Neural cell (in vitro differentiated cells): Measurements from ENCODE around the gene CAP2. TPM values are rescaled to one million over a fixed set of nuclear protein-coding genes. Genes with fewer than 3 reads are reported as not detected.

Experiments
- H2AFZ ChIP-seq: fragments of 200-600, 300-800 bp; sonication (generic), shearing (Covaris generic); 2 replicates; pipeline ENCODE4 v1.6.0; 2014; ENCODE audit warnings: low read depth, mild to moderate bottlenecking, antibody characterized with exemption, low read length, moderate library complexity
- H3F3A ChIP-seq: fragments of 200-600 bp; shearing (Covaris generic); 2 replicates; pipeline ENCODE4 v1.6.1; 2016; ENCODE audit warnings: mild to moderate bottlenecking, moderate library complexity, mixed read lengths, antibody characterized with exemption, low read length; ENCODE audit not compliant: insufficient read depth, poor library complexity, severe bottlenecking
- H3K27ac ChIP-seq: fragments of 200-600, 300-800 bp; sonication (generic), shearing (Covaris generic); 2 replicates; pipeline ENCODE4 v1.5.1; 2014; ENCODE audit warnings: mild to moderate bottlenecking, low read length, moderate library complexity
- H3K27me3 ChIP-seq: fragments of 300-800, 200-600 bp; sonication (generic), shearing (Covaris generic); 2 replicates; pipeline ENCODE4 v1.6.0; 2014; ENCODE audit warnings: mild to moderate bottlenecking, low read depth, low read length, moderate library complexity; ENCODE audit not compliant: insufficient read depth
- H3K36me3 ChIP-seq: fragments of 300-800, 200-600 bp; sonication (generic), shearing (Covaris generic); 2 replicates; pipeline ENCODE4 v1.5.1; 2014; ENCODE audit warnings: mild to moderate bottlenecking, antibody characterized with exemption, low read length, moderate library complexity; ENCODE audit not compliant: insufficient read depth
- H3K4me2 ChIP-seq: fragments of 300-800, 200-600 bp; sonication (generic), shearing (Covaris generic); 2 replicates; pipeline ENCODE4 v1.6.0; 2014; ENCODE audit warnings: mild to moderate bottlenecking, low read length
- H3K4me3 ChIP-seq: fragments of 300-800, 200-600 bp; sonication (generic), shearing (Covaris generic); 2 replicates; pipeline ENCODE4 v1.5.1; 2014; ENCODE audit warnings: mild to moderate bottlenecking, low read length, moderate library complexity
- H3K79me2 ChIP-seq: fragments of 200-600 bp; shearing (Covaris generic); replicated peaks from 2 replicates; pipeline ENCODE4 v1.6.0; 2014; ENCODE audit warnings: mild to moderate bottlenecking, low read length, moderate library complexity; ENCODE audit not compliant: insufficient read depth
- H3K9ac ChIP-seq: fragments of 300-800, 200-600 bp; sonication (generic), shearing (Covaris generic); 2 replicates; pipeline ENCODE4 v1.6.1; 2016; ENCODE audit warnings: mild to moderate bottlenecking, low read length, mixed read lengths
- H3K9me2 ChIP-seq: fragments of 200-600 bp; shearing (Covaris generic); 2 replicates; pipeline ENCODE4 v1.6.1; 2016; ENCODE audit warnings: mild to moderate bottlenecking, low read length, mixed read lengths; ENCODE audit not compliant: insufficient read depth
- H3K9me3 ChIP-seq: fragments of 200-600, 300-800 bp; sonication (generic), shearing (Covaris generic); 2 replicates; pipeline ENCODE4 v1.6.1; 2016; ENCODE audit warnings: mild to moderate bottlenecking, mixed run types, low read length, moderate library complexity, mixed read lengths
- H4K20me1 ChIP-seq: fragments of 200-600 bp; shearing (Covaris generic); 2 replicates; pipeline ENCODE4 v1.6.1; 2016; ENCODE audit warnings: mild to moderate bottlenecking, mixed run types; ENCODE audit not compliant: insufficient read depth
- EP300 ChIP-seq: fragments of 450-650 bp; conservative IDR thresholded peaks from 2 replicates; pipeline ENCODE4 v1.6.1; 2014; ENCODE audit warnings: antibody characterized with exemption, mild to moderate bottlenecking, moderate library complexity; ENCODE audit not compliant: poor library complexity, severe bottlenecking
- EZH2 ChIP-seq: fragments of 200-600, 300-800 bp; shearing (Covaris generic), sonication (generic); IDR thresholded peaks from 2 replicates; pipeline ENCODE4 v1.6.1; 2014; ENCODE audit warnings: antibody characterized with exemption, low read length, borderline replicate concordance, mild to moderate bottlenecking; ENCODE audit not compliant: insufficient read depth, poor library complexity, severe bottlenecking
- MXI1 ChIP-seq: fragments of 450-650 bp; conservative IDR thresholded peaks from 2 replicates; pipeline ENCODE4 v1.6.1; 2014; ENCODE audit warnings: antibody characterized with exemption, mild to moderate bottlenecking; ENCODE audit not compliant: poor library complexity, severe bottlenecking
- POLR2AphosphoS5 ChIP-seq: IDR thresholded peaks from 2 replicates; pipeline ENCODE4 v1.6.1; 2012
- RAD21 ChIP-seq: fragments of 450-650 bp; conservative IDR thresholded peaks from 2 replicates; pipeline ENCODE4 v1.6.1; 2014; ENCODE audit warnings: antibody characterized with exemption, mild to moderate bottlenecking, moderate library complexity
- REST ChIP-seq: IDR thresholded peaks from 2 replicates; pipeline ENCODE4 v1.6.1; 2012; ENCODE audit warnings: borderline replicate concordance
- SMC3 ChIP-seq: fragments of 450-650 bp; conservative IDR thresholded peaks from 2 replicates; pipeline ENCODE4 v1.6.1; 2014; ENCODE audit warnings: antibody characterized with exemption, mild to moderate bottlenecking, moderate library complexity; ENCODE audit not compliant: poor library complexity
- TAF1 ChIP-seq: IDR thresholded peaks from 2 replicates; pipeline ENCODE4 v1.6.1; 2012; ENCODE audit warnings: low read depth
- polyA plus RNA-seq: library from polyadenylated mRNA; depleted of rRNA; stranded (reverse); fragments of >200 nt; gene quantifications from 2 replicates; pipeline ENCODE4 v1.2.3, GENCODE V29; 2014
- TF ChIP-seq, protein P1 (sequence below): fragments of 450-650 bp; IDR thresholded peaks from 2 replicates; pipeline ENCODE4 v1.5.1; 2014; ENCODE audit warnings: antibody characterized with exemption, mild to moderate bottlenecking, moderate library complexity; ENCODE audit not compliant: poor library complexity, severe bottlenecking

CAP2 gene
- polyA plus RNA-seq, 1 donor from 2014 or later, result 13.4 TPM

GRCh38 chr6:17365961-17366360 lies 27.4 kb upstream of the CAP2 start:
- no peak for TF ChIP-seq POLR2AphosphoS5
- TF ChIP-seq MXI1, result no peak
- no peak overlapping the region for H3K4me3 ChIP-seq
- H3K9me2 ChIP-seq, result no peaks in the 10 kb centered on the region
- no peak overlapping the region for H3K4me2 ChIP-seq
- H4K20me1 ChIP-seq, result no peaks in the 10 kb centered on the region
- no peaks in the 10 kb centered on the region for H3K36me3 ChIP-seq
- no peak overlapping the region for H3K9ac ChIP-seq
- H3F3A ChIP-seq, result no peaks in the 10 kb centered on the region
- no peak overlapping the region for H3K27ac ChIP-seq
- no peaks in the 10 kb centered on the region for H3K27me3 ChIP-seq
- no peak overlapping the region for H2AFZ ChIP-seq
- H3K79me2 ChIP-seq, result no peaks in the 10 kb centered on the region
- no peaks in the 10 kb centered on the region for H3K9me3 ChIP-seq

- Histone ChIP-seq H3K36me3 (no peaks in the 10 kb centered on the region), H3K79me2 (no peaks in the 10 kb centered on the region), H3K9me3 (no peaks in the 10 kb centered on the region), H4K20me1 (no peaks in the 10 kb centered on the region), H3K4me2 (no peak overlapping the region), H3K9me2 (no peaks in the 10 kb centered on the region), H3K27ac (no peak overlapping the region), H3F3A (no peaks in the 10 kb centered on the region), H3K27me3 (no peaks in the 10 kb centered on the region), H2AFZ (no peak overlapping the region), H3K9ac (no peak overlapping the region), H3K4me3 (no peak overlapping the region)
- TF ChIP-seq RAD21 (no peak), EZH2 (no peak)
These were observed 25.5 kb upstream of the CAP2 start for GRCh38 chr6:17367868-17368267.

DNA sequence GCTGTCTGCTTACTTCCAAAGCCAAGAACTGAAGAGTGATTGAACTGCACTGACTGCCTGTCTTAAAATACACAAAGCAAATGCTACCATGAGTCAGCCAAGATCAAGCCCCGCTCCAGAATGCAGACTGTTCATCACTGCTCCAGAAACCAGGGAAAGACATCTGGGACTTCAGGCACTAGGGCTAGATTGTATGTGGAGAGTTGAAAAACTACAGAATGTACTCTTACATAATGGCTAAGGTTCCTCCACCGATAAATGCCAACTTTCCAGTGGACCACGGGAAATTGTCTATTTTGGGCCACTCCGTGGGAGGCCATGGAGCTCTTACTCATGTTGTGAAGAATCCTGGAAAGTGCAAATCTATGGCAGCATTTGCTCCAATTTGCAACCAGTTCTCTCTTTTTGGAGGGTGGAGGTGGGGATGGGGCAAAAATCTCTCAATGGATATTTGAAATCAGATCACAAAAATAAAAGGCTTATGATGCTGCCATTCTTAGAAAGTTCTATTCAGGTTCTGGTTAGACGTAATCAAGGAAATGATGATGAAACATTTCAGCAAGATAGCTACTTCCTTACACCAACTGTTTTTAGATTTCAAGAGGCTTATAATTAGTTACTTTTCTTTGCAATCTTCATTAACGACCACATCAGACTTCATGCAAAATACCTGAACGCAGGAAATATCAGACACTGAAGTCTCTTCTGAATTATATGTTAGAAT lies 11.8 kb upstream of the CAP2 start:
- no peak overlapping the region for H3K4me2 ChIP-seq
- no peaks in the 10 kb centered on the region for H3F3A ChIP-seq
- H4K20me1 ChIP-seq, result no peaks in the 10 kb centered on the region
- no peak overlapping the region for H3K27ac ChIP-seq
- no peaks in the 10 kb centered on the region for H3K36me3 ChIP-seq
- no peak overlapping the region for H3K9ac ChIP-seq
- no peaks in the 10 kb centered on the region for H3K79me2 ChIP-seq
- no peaks in the 10 kb centered on the region for H3K9me2 ChIP-seq
- no peaks in the 10 kb centered on the region for H3K9me3 ChIP-seq
- H2AFZ ChIP-seq, result no peak overlapping the region
- TF ChIP-seq EP300 (no peak), TAF1 (no peak), MXI1 (no peak), EZH2 (no peak), RAD21 (no peak), SMC3 (no peak), REST (no peak), POLR2AphosphoS5 (no peak)
- TF ChIP-seq, protein P1, sequence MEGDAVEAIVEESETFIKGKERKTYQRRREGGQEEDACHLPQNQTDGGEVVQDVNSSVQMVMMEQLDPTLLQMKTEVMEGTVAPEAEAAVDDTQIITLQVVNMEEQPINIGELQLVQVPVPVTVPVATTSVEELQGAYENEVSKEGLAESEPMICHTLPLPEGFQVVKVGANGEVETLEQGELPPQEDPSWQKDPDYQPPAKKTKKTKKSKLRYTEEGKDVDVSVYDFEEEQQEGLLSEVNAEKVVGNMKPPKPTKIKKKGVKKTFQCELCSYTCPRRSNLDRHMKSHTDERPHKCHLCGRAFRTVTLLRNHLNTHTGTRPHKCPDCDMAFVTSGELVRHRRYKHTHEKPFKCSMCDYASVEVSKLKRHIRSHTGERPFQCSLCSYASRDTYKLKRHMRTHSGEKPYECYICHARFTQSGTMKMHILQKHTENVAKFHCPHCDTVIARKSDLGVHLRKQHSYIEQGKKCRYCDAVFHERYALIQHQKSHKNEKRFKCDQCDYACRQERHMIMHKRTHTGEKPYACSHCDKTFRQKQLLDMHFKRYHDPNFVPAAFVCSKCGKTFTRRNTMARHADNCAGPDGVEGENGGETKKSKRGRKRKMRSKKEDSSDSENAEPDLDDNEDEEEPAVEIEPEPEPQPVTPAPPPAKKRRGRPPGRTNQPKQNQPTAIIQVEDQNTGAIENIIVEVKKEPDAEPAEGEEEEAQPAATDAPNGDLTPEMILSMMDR, result no peak
- H3K27me3 ChIP-seq, result no peaks in the 10 kb centered on the region
- H3K4me3 ChIP-seq, result no peak overlapping the region
